GM12875 (cell line): ENCODE data around the gene COQ10A.
"Not testable (repeated sequence)": the region's sequence is repeated elsewhere in the genome, so short reads cannot be mapped to it uniquely, and the experiment has no call there.

ENCODE experiments used
- H3K4me3 ChIP-seq: one replicate; pipeline ENCODE4 v1.5.1; 2011; ENCODE audit warnings: low read depth, low read length, control low read depth
- TF ChIP-seq, protein P1 (sequence below): IDR thresholded peaks from 2 replicates; pipeline ENCODE4 v1.5.1; 2011; ENCODE audit warnings: low read depth, mild to moderate bottlenecking, control low read depth, inconsistent platforms, low read length, moderate library complexity, borderline replicate concordance; ENCODE audit not compliant: insufficient read depth

The COQ10A gene

DNA sequence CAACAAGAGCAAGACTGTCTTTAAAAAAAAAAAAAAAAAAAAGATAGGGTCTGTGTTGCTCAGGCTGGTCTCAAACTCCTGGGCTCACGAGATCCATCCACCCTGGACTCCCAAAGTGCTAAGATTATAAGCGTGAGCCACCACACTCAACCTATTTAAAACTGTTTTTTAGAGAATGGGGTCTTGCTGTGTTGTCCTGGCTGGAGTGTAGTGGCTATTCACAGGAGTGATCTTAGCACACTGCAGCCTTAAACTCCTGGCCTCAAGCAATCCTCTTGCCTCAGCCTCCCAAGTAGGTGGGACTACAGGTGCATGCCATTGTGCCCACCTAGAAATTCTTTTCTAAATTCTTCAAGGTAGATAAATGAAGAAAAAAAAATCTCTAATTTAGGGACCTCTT, 7.6 kb downstream of the COQ10A start:
- TF ChIP-seq, protein P1, sequence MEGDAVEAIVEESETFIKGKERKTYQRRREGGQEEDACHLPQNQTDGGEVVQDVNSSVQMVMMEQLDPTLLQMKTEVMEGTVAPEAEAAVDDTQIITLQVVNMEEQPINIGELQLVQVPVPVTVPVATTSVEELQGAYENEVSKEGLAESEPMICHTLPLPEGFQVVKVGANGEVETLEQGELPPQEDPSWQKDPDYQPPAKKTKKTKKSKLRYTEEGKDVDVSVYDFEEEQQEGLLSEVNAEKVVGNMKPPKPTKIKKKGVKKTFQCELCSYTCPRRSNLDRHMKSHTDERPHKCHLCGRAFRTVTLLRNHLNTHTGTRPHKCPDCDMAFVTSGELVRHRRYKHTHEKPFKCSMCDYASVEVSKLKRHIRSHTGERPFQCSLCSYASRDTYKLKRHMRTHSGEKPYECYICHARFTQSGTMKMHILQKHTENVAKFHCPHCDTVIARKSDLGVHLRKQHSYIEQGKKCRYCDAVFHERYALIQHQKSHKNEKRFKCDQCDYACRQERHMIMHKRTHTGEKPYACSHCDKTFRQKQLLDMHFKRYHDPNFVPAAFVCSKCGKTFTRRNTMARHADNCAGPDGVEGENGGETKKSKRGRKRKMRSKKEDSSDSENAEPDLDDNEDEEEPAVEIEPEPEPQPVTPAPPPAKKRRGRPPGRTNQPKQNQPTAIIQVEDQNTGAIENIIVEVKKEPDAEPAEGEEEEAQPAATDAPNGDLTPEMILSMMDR = no peak
- H3K4me3 ChIP-seq = no peak overlapping the region

DNA sequence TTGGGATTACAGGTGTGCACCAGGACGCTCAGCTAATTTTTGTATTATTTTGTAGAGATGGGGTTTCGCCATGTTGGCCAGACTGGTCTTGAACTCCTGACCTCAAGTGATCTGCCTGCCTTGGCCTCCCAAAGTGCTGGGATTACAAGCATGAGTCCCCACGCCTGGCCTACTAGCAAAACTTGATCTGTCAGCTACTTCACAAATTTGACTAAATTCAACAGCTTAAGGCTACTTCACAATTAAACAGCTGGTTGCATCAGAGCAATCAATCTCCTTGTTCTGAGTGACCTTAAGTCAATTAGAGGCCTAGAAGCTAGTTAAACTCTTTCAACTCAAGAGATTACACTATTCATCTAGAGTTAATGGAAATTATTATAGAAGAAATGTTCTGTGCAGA, 12.2 kb downstream of the COQ10A start:
- H3K4me3 ChIP-seq = no peak overlapping the region
- TF ChIP-seq, protein P1 = no peak

DNA sequence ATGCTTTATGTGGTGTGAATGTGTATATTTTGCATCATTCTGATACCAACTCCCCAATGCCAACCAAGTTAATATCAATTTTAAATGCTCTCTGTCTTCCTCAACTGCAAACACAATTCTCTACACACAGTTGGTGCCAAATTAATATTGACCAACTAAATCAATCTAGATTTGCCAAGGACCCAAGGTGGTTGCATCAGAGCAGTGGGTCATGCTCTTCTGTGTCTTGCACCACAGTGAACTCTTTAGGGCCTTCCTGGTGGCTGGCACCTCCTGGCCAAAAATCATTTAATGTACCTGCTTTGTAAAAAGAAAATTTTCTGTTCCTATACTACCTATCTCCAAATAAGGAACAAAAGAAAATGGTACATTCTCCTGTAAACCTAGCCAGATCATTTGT, 14.1 kb downstream of the COQ10A start:
- TF ChIP-seq, protein P1 = no peak

DNA sequence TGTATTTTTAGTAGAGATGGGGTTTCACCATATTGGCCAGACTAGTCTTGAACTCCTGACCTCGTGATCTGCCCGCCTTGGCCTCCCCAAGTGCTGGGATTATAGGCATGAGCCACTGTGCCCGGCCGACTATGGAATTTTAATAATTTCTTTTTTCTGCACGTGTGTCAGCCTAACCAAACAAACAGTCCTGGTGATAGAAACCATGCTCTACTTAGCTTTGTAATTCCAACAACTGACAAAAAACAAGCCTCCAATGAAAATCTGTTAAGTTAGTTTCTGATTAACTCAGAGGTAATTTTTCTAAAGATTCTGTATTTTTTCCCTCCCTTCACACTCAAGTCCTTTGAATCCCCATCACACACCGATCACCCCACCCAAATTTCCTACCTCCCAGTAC, 15.3 kb downstream of the COQ10A start:
- TF ChIP-seq, protein P1 = no peak
- H3K4me3 ChIP-seq = no peak overlapping the region

More for the DNA sequence above, 14.1 kb downstream of the COQ10A start:
- no peak overlapping the region for H3K4me3 ChIP-seq

DNA sequence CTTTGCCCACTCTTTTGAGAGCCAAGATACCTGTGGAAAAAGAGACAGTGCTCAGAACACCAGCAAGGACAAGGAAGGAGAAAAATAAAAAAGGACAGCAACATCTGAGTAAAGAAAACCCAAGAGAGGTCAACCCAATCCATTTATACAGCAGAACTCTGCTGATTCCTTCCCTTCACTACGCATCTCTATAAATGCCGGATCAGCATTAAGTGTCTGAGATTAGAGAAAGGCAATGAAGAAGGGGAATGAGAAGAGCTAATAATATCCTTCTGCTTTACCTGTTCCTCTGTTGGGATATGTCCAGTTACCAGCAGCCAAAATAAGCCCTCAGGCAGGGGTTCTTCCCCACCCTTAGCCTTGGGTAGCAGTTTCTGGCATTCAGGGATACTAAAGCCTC, 15.8 kb downstream of the COQ10A start:
- H3K4me3 ChIP-seq = no peak overlapping the region
- TF ChIP-seq, protein P1 = no peak

DNA sequence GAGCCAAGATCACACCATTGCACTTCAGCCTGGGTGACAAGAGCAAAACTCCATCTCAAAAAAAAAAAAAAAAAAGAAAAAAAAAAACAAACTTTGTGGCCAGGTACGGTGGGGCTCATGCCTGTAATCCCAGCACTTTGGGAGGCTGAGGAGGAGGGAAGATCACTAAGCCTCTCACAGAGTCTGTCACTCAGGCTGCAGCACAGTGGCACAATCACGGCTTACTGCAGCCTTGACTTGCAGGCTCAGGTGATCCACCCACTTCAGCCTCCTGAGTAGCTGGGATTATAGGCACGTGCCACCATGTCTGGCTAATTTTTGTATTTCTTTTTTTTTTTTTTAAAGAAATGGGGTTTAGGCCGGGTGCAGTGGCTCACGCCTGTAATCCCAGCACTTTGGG, 17.5 kb downstream of the COQ10A start:
- not testable (repeated sequence) for H3K4me3 ChIP-seq

DNA sequence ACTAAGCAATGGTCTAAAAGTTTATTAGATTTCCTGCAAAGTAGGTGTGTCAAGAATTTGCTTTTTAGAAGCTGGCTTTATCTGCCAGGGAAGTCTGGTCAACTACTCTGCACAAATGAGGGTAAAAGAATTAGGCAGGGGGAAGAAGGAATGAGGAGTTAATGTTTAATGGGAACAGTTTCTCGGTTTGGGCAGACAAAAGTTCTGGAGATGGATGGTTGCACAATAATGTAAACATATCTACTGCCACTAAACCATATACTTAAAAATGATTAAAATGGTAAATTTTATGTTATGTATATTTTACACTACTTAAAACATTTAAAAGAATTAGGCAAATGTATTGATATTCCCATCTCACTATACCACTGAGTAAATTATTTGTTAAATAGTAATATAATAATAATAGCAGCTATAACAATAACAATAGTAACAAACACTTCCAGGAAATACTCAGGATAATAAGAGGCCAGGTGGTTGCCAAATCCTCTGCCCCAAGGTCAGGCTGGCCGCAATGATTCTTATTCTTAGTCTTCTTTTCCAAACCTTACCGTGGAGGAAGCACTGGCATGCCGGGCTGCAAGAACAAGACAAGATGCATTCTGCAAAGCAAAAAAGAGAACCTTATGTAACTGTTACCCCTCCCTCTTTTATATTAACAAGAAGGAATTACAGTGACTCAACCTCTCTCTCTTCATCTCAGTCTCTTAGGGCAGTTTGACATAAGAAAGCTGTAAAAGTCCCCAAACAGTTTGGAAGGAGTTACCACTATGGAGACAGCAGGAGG, 19.5 kb downstream of the COQ10A start:
- H3K4me3 ChIP-seq = no peak overlapping the region
- TF ChIP-seq, protein P1 = no peak
